ENCODE measurements around the gene MUC15.

DNA sequence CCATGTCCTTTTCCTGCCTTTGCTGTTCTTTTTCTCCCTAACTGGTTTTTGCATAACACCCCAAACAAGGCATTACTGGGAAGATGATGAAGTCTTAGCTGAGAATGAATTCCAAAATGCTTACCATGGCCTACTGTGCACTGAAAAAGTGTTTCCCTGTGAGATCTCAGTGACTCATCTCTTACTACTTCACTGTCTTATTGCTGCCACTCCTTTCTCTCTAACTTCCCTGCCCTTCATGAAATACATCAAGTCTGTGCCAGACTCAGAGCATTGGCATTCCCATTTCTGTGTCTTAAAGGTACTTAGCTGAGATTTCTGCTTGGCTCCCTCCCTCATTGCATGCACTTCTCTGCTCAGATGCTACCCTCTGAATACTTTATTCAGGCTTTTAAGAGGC is 49.1 kb upstream of the MUC15 start:
- TF ChIP-seq, protein P1, sequence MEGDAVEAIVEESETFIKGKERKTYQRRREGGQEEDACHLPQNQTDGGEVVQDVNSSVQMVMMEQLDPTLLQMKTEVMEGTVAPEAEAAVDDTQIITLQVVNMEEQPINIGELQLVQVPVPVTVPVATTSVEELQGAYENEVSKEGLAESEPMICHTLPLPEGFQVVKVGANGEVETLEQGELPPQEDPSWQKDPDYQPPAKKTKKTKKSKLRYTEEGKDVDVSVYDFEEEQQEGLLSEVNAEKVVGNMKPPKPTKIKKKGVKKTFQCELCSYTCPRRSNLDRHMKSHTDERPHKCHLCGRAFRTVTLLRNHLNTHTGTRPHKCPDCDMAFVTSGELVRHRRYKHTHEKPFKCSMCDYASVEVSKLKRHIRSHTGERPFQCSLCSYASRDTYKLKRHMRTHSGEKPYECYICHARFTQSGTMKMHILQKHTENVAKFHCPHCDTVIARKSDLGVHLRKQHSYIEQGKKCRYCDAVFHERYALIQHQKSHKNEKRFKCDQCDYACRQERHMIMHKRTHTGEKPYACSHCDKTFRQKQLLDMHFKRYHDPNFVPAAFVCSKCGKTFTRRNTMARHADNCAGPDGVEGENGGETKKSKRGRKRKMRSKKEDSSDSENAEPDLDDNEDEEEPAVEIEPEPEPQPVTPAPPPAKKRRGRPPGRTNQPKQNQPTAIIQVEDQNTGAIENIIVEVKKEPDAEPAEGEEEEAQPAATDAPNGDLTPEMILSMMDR (conservative IDR thresholded peaks at IDR 0.05 in 1 of 2, IDR thresholded peaks at IDR 0.05 in 1 of 2; ENCODE audit: low read depth in 1 of 2, low read length in 2 of 2) = no peak
- no peak for TF ChIP-seq EZH2 (IDR thresholded peaks at IDR 0.05; ENCODE audit: low read length, missing control alignments)
